K562 (cell line): ENCODE data around the gene G6PD.

Experiments used
- ATF1 ChIP-seq, 2 experiments: fragments of 450-650 bp in 1 of 2; IDR thresholded peaks; 2 replicates each; pipeline ENCODE4 v1.6.1; 2016; ENCODE audit warnings: missing compliant biosample characterization in 1 of 2, missing genetic modification characterization in 1 of 2
- ETV5 ChIP-seq: sonication (generic); formaldehyde crosslinking; IDR thresholded peaks from 2 replicates; pipeline ENCODE4 v1.4.0; 2020; ENCODE audit warnings: low read depth, mild to moderate bottlenecking, missing genetic modification reagents
- GABPA ChIP-seq: fragments of 200-800 bp; sonication (Bioruptor generic); conservative IDR thresholded peaks from 2 replicates; pipeline ENCODE4 v1.6.1; 2016; ENCODE audit warnings: low read depth, missing genetic modification characterization, missing compliant biosample characterization
- MXI1 ChIP-seq: IDR thresholded peaks from 2 replicates; pipeline ENCODE4 v1.6.1; 2011; ENCODE audit warnings: low read depth, mild to moderate bottlenecking, improper control_type of control experiment, low read length
- POLR2AphosphoS5 ChIP-seq: IDR thresholded peaks from 2 replicates; pipeline ENCODE4 v1.6.1; 2011; ENCODE audit warnings: mild to moderate bottlenecking, low read depth, low read length, moderate library complexity; ENCODE audit not compliant: control insufficient read depth, insufficient read depth
- PTBP1 ChIP-seq: fragments of 200-400 bp; formaldehyde crosslinking; IDR thresholded peaks from 2 replicates; pipeline ENCODE4 v1.6.1; 2017; ENCODE audit warnings: low read depth, low read length
- RBM39 ChIP-seq: fragments of 200-400 bp; formaldehyde crosslinking; optimal IDR thresholded peaks from 2 replicates; pipeline ENCODE3; 2018; ENCODE audit warnings: low read depth, low read length
- RFX5 ChIP-seq: IDR thresholded peaks from 2 replicates; pipeline ENCODE4 v1.6.1; 2011; ENCODE audit warnings: low read depth, mild to moderate bottlenecking, improper control_type of control experiment, low read length
- SMAD3 ChIP-seq: fragments of 450-650 bp; formaldehyde crosslinking; conservative IDR thresholded peaks from 2 replicates; pipeline ENCODE4 v1.4.0; 2020; ENCODE audit warnings: mild to moderate bottlenecking
- ZSCAN29 ChIP-seq: fragments of 450-650 bp; IDR thresholded peaks from 2 replicates; pipeline ENCODE4 v1.6.1; 2017
- TF ChIP-seq, protein P1 (sequence below): fragments of 450-650 bp; formaldehyde crosslinking; IDR thresholded peaks from 2 replicates; pipeline ENCODE4 v1.4.0; 2022; ENCODE audit warnings: missing genetic modification characterization
- TF ChIP-seq, protein P2 (sequence below): sonication (generic); formaldehyde crosslinking; IDR thresholded peaks from 2 replicates; pipeline ENCODE4 v1.9.0; 2022; ENCODE audit warnings: mild to moderate bottlenecking, missing genetic modification reagents
- TF ChIP-seq, protein P3 (sequence below): sonication (generic); formaldehyde crosslinking; IDR thresholded peaks from 2 replicates; pipeline ENCODE4 v1.5.0; 2020; ENCODE audit warnings: missing genetic modification reagents
- TF ChIP-seq, protein P4 (sequence below): IDR thresholded peaks from 3 replicates; pipeline ENCODE4 v1.6.1; 2011; ENCODE audit warnings: borderline replicate concordance, mild to moderate bottlenecking; ENCODE audit not compliant: insufficient read length, insufficient read depth

DNA sequence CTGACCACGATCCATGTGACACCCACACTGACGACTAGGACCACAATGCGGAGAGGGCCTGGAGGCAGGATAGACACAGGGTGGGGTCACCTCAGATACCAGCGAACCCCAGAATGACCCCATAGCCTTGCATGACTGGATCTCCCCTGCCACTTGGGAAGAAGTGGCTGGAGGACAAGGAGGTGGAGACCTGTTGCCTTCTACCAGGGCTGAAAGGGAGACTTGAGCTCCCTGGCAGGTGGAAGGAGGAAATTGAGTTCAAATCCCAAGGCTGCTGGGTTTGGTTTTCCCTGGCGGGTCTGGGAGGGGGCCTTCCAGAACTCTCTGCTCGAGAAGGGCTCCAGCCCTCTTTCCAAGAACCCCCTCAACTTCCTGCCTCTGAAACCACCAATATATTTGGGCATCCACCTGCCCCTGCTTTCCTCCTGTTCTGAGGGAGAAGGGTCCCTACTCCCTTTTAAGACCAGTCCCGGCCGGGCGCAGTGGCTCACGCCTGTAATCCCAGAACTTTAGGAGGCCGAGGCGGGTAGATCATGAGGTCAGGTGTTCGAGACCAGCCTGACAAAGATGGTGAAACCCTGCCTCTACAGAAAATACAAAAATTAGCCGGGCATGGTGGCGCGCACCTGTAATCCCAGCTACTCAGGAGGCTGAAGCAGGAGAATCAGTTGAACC lies 33.6 kb downstream of the G6PD start:
- TF ChIP-seq GABPA (tag) (no peak), SMAD3 (no peak), MXI1 (no peak), POLR2AphosphoS5 (no peak), ZSCAN29 (no peak), ATF1 (CRISPR knock-in tag; IDR thresholded peaks at IDR 0.05) (no peak), ATF1 (tag; IDR thresholded peaks at IDR 0.05) (no peak), RBM39 (no peak), RFX5 (no peak), ETV5 (CRISPR knock-in tag) (no peak), PTBP1 (no peak)
- TF ChIP-seq, protein P1, sequence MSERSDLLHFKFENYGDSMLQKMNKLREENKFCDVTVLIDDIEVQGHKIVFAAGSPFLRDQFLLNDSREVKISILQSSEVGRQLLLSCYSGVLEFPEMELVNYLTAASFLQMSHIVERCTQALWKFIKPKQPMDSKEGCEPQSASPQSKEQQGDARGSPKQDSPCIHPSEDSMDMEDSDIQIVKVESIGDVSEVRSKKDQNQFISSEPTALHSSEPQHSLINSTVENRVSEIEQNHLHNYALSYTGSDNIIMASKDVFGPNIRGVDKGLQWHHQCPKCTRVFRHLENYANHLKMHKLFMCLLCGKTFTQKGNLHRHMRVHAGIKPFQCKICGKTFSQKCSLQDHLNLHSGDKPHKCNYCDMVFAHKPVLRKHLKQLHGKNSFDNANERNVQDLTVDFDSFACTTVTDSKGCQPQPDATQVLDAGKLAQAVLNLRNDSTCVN (CRISPR knock-in tag) = no peak
- TF ChIP-seq, protein P2, sequence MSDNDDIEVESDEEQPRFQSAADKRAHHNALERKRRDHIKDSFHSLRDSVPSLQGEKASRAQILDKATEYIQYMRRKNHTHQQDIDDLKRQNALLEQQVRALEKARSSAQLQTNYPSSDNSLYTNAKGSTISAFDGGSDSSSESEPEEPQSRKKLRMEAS (CRISPR knock-in tag) = no peak
- TF ChIP-seq, protein P3, sequence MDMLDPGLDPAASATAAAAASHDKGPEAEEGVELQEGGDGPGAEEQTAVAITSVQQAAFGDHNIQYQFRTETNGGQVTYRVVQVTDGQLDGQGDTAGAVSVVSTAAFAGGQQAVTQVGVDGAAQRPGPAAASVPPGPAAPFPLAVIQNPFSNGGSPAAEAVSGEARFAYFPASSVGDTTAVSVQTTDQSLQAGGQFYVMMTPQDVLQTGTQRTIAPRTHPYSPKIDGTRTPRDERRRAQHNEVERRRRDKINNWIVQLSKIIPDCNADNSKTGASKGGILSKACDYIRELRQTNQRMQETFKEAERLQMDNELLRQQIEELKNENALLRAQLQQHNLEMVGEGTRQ (CRISPR knock-in tag) = no peak
- TF ChIP-seq, protein P4, sequence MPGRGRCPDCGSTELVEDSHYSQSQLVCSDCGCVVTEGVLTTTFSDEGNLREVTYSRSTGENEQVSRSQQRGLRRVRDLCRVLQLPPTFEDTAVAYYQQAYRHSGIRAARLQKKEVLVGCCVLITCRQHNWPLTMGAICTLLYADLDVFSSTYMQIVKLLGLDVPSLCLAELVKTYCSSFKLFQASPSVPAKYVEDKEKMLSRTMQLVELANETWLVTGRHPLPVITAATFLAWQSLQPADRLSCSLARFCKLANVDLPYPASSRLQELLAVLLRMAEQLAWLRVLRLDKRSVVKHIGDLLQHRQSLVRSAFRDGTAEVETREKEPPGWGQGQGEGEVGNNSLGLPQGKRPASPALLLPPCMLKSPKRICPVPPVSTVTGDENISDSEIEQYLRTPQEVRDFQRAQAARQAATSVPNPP = no peak
